HG03439 (cell line): Measurements from ENCODE around the gene ENGASE.

Experiments
- ATAC-seq: cut with Tn5 transposase; IDR thresholded peaks from one replicate; pipeline ENCODE4 v1.9.1; 2021; ENCODE audit warnings: mild to moderate bottlenecking, moderate library complexity; ENCODE audit not compliant: unreplicated experiment

The ENGASE gene

DNA sequence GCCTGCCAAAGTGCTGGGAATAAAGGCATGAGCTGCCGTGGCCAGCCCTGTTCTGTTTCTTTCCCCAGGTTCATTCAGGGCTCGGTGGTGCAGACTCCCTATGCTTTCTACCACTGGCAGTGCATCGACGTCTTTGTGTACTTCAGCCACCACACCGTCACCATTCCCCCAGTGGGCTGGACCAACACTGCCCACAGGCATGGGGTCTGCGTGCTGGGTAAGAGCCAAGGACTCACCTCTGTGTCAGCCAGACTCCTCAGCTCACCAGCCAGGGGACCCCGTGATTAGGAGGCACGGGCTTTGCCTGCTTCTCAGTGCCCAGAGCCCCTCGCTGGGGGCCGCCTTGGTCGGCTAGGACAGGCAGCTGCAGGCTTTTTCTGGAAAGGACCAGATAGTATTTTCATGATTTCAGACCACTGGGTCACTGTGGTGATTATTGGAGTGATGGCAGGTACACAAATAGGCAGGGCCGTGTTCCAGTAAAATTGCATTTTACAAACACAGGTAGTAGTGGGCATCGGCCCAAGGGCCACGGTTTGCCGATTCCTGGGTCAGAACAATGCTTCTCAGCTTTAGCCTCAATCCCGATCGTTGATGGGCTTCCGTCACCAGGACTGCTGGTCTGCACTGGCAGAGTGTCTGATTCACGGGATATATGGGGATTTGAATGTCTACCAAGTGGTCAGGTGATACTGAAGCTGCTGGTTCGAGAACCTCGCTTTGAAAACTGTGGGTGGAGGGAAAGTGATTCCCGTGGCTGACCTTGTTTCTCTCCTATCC lies 5.0 kb downstream of the ENGASE start:
- no peak for ATAC-seq

DNA sequence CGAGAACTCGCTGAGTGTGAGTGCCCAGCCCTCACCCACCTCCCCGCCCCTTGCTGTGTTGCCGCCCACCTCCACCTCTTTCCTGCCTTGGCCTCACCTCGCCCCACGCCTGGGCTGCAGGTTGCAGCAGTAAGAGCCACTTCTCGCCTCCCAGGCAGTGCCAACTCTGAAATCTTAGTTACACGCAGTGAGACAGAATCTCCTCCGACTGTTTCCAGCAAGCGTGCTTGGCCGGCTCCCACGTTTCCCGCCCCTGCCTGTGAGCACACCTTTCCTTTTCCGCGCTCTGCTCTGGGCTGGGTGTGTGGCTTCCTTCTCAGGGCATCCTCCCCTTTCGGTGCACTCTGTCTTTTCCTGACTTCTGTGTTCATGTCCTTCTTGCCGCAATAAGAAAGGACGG lies 5.7 kb downstream of the ENGASE start:
- ATAC-seq, result no peak

DNA sequence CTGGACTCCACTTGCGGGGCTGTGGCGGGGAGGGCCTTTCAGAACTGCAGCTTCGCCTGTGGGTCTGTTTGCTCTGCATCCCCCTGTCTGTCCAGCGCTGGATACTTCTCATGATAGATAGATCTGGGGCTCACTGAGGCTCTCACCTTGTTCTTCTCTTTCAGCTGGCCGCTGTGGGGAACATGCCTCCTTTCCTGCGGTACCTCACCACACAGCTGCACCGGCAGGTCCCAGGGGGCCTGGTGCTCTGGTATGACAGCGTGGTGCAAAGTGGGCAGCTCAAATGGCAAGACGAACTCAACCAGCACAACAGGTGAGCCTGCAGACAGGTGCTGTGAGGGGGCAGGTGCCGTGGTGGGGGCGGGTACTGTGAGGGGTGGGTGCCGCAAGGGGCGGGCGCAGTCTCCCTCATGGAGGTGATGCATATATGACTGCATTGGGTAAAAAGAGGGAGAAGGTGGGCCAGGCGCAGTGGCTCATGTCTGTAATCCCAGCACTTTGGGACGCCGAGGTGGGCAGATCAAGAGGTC lies 6.2 kb downstream of the ENGASE start:
- ATAC-seq, result no peak

DNA sequence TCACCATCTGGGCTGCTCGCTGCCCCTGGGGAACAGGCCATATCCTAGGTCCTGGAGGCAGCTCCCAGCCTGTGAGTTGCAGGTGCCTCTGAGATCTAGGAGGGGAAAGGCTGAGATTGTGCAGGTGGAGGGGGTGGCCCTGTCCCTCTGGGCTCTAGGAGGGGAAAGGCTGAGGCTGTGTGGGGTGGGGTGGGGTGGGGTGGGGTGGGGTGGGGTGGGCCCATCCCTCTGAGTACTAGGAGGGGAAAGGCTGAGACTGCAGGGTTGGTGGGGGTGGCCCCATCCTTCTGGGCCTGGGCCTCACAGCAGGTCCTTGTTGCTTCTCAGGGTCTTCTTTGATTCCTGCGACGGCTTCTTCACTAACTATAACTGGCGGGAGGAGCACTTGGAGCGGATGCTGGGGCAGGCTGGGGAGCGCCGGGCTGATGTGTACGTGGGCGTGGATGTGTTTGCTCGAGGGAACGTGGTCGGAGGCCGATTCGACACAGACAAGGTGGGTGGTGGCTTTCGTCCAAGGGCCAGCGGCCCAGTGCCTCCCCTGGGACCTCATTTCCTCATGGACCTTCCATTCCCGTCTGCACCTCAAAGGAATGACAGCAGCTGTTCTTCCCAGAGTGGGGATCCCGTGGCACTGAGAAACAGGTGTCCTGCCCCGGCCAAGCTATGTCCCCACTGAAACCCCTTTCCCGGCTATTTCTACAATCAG lies 7.1 kb downstream of the ENGASE start:
- ATAC-seq, result no peak

DNA sequence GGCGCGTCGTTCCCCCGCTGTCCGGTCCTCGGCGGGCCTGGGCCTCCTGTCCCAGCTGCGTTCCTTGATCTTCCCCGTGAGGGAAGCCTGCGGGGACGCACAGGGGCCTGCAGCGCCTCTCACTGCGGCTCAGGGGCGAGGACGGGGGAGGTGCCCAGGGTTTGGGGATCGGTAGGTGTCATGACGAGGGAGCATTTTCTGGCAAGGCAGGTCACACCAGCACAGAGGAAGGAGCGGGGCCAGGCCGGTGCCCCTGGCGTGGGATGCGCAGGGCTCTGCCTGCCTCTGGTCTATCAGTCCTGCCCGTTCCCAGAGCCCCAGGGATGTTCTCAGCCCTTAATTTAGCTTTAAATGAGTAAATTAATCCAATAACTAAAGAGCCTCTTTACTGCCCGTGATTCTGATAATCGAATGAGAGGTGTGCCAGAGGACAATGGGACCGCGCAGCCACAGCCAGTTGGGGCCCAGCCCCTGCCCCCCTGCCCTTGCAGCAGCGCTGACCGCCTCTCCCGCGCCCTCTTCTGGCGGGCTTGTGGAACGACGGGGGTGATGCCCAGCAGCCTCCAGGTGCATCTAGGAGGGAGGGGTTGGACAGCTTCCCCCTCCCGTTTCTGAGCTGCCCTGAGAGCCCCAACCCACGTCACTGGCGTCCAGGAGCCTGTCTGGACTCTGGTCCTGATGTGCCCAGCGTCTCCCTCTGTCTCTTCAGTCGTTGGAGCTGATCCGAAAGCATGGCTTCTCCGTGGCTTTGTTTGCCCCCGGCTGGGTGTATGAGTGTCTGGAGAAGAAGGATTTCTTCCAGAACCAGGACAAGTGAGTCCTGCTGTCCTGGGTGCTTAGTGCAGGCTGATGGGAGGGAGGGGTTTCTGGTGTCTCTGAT lies 7.9 kb downstream of the ENGASE start:
- no peak for ATAC-seq

DNA sequence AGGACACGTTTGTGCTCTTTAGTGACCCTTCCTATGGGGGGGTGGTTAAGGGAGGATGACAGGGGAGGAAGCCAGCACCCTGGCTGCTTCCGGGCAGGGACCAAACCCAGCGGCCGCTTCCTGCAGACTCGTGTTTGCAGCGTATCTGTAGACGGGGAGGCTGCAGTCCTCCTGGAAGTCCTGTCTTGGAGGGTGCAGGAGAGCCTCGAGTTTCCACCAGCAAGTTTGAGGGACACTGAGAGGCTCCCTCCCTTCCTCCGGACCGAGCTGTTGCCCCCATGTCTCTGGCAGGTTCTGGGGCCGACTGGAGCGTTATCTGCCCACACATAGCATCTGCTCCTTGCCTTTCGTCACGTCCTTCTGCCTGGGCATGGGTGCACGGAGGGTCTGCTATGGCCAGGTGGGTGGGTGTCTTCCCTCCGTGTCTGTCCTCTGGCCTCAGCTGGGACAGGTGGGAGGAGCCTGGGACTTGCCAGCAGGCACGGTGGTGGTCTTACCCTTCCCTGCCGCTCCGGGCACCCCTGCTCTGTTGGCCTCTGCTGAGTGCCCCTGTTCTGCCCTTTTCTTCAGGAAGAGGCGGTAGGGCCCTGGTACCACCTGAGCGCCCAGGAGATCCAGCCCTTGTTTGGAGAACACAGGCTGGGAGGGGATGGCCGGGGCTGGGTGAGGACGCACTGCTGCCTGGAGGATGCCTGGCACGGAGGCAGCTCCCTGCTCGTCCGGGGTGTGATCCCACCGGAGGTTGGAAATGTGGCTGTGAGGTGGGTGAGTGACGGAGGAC lies 8.8 kb downstream of the ENGASE start:
- ATAC-seq, result no peak

DNA sequence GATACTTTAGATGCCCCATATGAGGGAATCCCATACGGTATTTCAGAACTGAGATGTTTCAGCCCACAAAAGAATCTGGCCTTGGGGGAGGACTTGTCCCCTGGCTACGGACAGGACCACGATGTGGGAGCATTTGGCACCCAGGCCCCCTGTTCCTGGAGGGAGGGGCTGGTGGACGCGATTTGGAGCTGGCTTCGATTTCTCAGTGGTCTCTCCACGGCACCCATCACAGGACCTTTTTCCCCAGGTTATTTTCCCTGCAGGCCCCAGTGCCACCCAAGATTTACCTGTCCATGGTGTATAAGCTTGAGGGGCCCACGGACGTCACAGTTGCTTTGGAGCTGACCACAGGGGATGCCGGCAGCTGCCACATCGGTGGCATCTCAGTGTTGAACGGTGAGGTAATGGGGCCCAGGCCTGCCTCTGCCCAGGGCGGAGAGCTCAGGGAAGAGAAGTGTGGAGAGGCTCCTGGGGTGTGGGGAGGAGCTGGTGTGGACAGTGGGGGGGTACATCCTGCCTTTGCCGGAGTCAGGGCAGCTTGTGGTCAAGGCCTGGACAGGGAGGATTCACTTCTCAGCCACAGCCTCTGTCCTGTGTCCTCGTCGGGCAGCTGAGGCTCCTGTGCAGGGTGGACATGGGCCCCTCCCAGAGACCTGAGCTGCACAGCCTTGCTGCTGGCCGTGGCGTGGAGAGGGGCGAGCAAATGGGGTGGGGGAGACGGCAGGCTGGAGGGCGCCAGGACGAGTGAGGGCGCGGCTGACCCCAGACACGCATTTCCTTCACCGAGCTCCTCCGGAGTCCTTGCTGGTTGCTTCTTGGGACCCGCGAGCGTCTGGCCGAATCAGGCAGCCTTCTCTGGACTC lies 9.9 kb downstream of the ENGASE start:
- ATAC-seq, result no peak

DNA sequence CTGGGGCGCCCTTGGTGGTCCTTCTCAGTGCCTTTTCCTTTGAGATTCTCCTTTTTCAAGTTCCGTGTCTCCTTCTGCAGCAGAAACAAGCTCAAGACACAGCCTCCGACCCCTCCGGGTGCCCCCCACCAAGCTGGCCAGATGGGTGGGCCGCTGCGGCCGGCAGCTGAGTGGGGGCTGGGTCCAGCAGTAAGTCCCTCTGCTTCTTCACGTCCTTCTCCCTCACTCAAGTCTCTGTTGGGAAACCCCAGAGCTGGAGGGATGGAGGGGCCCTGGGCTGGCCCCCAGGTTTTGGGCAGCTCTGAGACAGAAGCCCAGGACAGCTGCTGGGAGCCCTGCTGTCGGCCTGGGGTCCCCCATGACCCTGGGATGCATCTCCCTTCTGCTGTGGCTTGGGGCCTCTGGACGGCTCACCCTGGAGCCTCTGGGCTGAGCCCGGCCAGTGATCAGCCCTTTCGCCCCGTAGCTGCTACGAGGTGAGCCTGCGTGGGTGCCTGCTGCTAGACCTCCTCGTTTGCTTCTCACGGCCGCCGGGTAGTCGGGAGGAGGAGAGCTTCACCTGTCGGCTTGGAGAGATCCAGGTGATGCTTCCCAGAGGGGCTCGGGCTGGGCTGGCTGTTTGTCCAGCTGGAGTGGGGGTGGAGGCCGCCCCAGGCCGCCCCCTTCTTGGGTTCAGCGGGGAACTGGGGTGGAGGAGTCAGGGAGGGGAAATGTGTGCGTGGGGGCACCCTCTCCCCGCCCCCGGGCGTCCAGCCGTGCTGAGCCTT lies 10.7 kb downstream of the ENGASE start:
- no peak for ATAC-seq

DNA sequence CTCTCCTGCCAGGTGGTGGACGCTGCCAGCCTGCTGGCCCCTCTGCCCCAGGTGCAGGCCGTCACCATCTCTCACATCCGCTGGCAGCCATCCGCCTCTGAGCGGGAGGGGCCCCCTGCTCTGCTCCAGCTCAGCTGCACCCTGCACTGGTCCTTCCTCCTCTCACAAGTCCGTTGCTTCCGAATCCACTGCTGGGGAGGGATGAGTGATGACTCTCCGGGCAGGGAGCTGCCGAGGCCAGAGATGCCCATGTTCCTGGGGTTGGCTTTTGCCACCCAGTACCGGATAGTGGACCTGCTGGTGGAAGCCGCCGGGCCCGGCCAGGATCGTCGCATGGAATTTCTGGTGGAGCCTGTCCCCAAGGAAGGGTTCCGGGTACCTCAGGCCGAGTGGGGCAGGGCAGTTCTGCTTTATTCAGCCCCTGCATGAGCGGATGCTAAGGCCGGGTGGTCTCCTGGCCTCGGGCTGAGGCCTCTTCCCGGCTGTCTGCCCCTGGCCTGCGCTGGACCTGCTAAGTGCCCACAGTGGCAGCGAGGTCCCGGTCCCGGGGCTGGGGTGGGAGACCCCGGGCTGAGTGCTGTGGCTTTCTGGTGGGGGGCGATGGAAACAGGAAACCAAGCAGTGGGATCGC lies 11.4 kb downstream of the ENGASE start:
- no peak for ATAC-seq

DNA sequence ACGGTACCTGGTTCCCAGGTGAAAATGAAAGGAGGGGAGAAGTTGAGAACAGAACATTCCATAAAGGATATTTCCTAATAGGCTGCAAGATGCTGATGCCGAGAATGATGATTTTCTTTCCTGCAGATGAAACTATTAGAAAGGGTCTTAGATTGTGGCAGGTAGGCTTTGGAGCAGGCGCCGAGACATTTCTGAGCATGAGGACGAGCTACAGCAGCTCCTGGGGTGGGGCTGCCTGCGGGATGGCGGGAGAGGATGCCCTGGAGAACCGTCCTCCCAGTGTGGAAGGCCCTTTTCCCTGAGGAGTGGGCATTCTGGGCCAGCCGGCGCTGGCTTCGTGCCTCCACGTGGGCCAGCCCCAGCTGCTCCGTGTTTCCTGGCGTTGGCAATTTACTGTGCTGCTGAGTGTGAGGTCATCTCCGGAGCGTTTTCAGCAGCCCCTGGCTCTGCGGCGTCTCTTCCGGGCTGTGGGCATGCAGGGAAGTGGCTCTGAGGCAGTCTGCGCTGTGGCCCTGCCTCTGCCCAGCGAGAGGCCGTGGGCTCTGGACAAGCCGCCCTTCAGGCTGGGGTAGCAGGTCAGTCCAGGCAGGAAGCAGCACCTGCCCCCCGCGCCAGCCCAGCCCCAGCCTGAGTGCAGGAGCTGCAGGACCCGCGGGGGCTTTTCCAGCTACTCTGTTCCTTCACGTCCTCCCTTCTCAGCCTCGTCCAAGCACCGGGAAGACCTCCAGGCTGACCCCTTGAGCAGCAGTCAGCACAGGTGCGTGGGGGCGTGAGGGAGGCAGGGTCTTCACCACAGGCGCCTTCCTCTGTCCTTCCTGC lies 12.2 kb downstream of the ENGASE start:
- ATAC-seq, result no peak

DNA sequence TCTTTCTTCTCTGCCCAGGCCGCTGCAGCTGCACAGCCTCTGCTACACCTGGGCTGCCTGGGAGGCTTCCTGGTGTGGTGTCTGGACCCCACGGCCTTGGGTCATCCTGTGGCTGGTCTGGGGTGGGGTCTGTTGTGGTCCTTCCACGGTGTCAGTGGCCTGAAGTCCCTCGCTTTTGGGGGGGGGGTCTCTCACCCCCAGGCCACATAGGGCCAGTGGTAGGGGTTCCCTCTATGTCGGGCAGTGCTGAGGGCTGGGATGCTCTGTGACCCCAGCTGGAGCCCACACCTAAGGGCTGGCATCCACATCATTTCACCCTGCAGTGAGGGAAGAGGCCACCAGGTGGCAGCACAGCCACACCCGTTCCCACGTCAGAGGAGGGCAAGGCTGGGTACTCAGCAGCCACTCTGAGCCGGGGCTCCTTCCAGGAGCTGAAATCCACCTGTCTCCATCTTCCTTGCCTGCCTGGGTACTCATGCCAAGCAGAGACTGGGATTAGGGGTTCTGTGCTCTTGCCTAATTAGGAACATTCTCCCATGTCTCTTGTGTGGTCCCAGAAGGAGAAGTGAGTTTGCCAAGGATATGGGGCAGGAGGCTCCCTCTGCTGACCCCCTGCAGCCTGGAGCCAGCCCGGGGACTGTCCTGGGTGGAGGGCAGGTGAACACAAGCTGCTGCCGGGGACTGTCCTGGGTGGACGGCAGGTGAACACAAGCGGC lies 13.0 kb downstream of the ENGASE start:
- no peak for ATAC-seq

DNA sequence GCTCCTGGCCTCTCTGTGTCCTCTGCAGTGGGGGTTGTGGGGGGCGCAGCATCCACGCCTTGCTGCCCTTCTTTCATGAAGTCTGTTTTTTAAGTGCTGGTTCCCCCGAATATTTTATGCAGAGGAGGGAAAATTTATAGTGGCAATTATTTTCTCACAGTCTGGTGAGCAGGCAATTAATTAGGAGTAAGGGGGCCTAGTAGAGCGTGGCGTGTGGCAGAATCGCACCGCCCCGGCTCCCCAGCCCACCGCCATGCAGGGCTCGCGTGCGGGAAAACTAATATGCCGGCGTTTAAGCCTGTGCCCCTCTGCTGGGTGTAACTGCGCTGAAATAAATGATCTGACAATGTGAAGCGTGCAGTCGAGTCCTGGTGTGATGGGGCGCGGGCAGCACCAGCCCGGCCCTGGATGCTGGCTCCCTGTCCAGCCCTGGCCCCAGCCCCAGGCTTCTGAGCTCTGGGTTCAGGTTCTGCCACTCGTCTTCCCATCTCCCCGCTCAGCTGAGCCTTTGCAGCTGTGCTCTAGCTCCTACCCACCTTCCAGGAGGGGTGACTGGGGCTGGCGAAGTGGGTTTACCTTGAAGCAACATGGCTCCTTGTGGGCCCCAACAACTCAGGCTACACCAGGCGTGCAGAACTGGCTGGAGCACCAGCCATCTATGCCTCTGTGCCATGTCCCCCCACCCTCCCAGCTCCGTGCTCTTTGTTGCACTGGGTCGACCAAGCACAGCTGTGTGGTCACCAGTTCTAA lies 13.8 kb downstream of the ENGASE start:
- no peak for ATAC-seq

DNA sequence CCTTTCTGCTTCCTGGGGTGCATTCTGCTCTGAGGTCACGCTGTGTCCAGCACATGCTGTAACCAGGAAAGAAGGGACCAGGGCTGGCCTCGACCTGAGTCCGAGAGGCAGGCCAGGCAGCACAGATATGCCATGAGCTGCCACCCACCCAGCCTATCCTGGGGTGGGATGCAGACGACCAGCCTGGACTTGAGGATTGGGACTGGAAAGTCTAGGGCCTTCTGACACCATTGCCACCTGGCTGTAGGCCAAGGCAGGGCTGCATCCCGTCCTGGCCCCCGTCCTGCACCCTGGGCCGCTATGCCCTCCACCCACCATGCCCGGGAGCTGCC lies 14.3 kb downstream of the ENGASE start:
- ATAC-seq, result no peak

DNA sequence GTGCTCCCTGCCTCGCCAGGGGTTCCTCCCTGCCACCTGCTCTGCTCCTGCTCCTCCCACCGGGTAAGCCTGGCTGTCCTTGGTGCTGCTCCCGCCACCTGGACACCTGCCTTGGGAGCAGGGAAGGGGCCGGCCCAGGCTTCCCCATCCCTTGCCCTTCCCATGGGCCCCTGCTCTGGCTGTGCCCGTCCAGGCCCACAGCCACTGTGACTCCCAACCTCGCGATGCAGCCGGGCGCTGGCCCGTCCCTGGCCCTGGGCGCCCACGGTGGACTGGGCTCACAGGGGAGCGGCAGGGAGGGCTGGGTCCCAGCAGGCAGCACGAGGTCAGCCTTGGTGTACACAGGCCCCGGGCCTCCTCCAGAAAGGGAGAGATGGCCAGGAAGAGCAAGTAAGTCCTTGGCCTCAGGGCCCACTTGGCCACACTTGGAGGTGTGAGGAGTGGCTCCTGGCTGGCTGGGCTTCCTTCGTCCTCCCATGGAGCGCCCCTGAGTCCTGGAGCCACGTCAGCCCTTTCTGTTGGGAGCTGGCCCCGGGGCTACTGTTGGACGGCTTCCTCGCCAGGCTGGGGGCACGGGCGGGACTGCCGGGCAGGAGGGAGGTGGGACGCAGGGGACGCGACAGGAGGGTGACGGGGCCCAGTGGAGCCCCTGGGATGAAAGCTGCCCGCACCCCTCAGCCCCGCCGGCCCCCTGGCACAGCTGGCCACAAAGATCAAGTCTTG lies 15.3 kb downstream of the ENGASE start:
- no peak for ATAC-seq

DNA sequence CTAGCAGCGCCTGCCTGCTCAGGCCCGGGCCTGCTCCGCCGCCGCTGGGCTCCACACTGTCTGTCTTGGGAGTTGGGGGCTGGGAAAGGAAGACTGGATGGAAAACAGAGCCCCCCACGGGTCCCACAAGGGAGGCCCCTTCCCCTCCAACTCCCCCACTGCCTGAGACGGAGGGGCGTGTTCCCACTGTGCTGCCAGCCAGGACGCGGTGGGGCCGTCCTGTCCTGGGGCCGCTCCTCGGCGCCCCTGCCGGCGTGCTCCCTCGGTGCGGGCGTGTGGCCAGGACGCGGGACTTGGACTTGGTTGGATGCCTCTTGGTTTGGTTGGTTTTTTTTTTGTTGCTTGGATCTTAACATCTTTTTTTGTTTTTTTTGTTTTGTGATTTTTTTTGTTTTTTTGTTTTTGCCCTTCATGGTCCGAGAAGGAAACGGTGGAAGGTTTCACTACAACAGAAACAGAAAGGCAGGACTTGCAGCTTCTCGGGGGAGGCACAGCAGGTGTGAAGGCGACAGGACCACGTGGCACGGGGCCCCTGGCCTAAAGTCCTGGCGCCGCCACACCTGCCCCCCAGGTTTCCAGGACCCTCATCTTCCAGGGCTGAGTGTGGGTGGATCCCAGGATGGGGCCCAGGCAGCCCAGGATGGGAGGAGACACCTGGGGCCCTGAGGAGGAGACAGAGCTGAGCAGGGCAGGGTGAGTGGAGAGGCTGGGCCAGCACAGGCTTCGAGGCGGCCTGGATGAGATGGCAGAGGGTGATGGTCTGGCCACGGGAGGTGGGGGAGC lies 16.0 kb downstream of the ENGASE start:
- ATAC-seq, result no peak
